OCI-LY3 (cell line): Measurements from ENCODE around the gene KCNMA1.
"Not testable (repeated sequence)": the region's sequence is repeated elsewhere in the genome, so short reads cannot be mapped to it uniquely, and the experiment has no call there.

Source experiments
- CTCF ChIP-seq: fragments of 200-600, 300-600 bp; sonication (generic); IDR thresholded peaks from 2 replicates; pipeline ENCODE4 v1.5.1; 2014; ENCODE audit warnings: antibody characterized with exemption, low read length, low read depth
- EZH2phosphoT487 ChIP-seq: fragments of 200-600 bp; shearing (Covaris generic); IDR thresholded peaks from 2 replicates; pipeline ENCODE4 v1.6.1; 2018; ENCODE audit warnings: antibody characterized with exemption, mixed run types, low read depth

GRCh38 chr10:77519791-77520190 is 117.8 kb downstream of the KCNMA1 start:
- TF ChIP-seq CTCF, EZH2phosphoT487: not testable (repeated sequence)
